Measurements from ENCODE around the gene CCL11. TPM values are rescaled to one million over a fixed set of nuclear protein-coding genes. Genes with fewer than 3 reads are reported as not detected.
"Not testable (repeated sequence)": the region's sequence is repeated elsewhere in the genome, so short reads cannot be mapped to it uniquely, and the experiment has no call there.

CCL11 gene
- total and polyA plus RNA-seq, 2 of the 13 experiments (the other 11 are each of a cell fraction or from before 2014, with no cell fraction given): not detected

GRCh38 chr17:34327580-34327979 lies 42.0 kb downstream of the CCL11 start:
- DNase-seq (ENCODE audit: low spot score); CTCF ChIA-PET (ENCODE audit: low intra/inter-chr PET ratio, low total read pairs); FAIRE-seq; in situ Hi-C loops (cut with HindIII; ENCODE audit: extremely low pct_ligation_motif_present, low pct_unique_long_range_greater_than_20kb); H3K9ac ChIP-seq (ENCODE audit: insufficient read depth, low read depth, low read length); POLR2A ChIA-PET; H2AFZ ChIP-seq (ENCODE audit: low read length); intact Hi-C loops (cut with micrococcal nuclease; ENCODE audit: unreplicated experiment); H3K27ac ChIP-seq (ENCODE audit: extremely low read length, insufficient read depth, low read length); H3K4me2 ChIP-seq (ENCODE audit: low read depth, low read length); H3K27me3 ChIP-seq (ENCODE audit: control insufficient read depth in 1 of 2, insufficient read depth in 2 of 2, low read length in 2 of 2); H3K4me1 ChIP-seq (ENCODE audit: insufficient read depth, low read length); BruUV-seq (replicated peaks); H4K20me1 ChIP-seq (ENCODE audit: insufficient read depth, low read length); ATAC-seq; H3K79me2 ChIP-seq (ENCODE audit: insufficient read depth, low read length); H3K9me3 ChIP-seq (ENCODE audit: low read length); H3K36me3 ChIP-seq (replicated peaks in 1 of 2; ENCODE audit: control insufficient read depth in 1 of 2, insufficient read depth in 2 of 2, low read length in 2 of 2); H3K4me3 ChIP-seq (replicated peaks in 1 of 3; ENCODE audit: insufficient read depth in 1 of 3, low read depth in 2 of 3, low read length in 3 of 3): not testable (repeated sequence)
- WGBS (ENCODE audit: low lambda C conversion rate): 1% methylated on average over 4 of the region's 4 CpGs

- CTCF ChIA-PET (ENCODE audit: low intra/inter-chr PET ratio, low total read pairs): no interaction called here
- Histone ChIP-seq H3K36me3 (replicated peaks in 1 of 2; ENCODE audit: control insufficient read depth in 1 of 2, insufficient read depth in 2 of 2, low read length in 2 of 2) (no peaks in the 10 kb centered on the region), H3K4me1 (ENCODE audit: insufficient read depth, low read length) (no peaks in the 10 kb centered on the region), H3K27ac (ENCODE audit: extremely low read length, insufficient read depth, low read length) (no peak overlapping the region), H3K79me2 (ENCODE audit: insufficient read depth, low read length) (no peaks in the 10 kb centered on the region), H3K27me3 (ENCODE audit: control insufficient read depth in 1 of 2, insufficient read depth in 2 of 2, low read length in 2 of 2) (no peaks in the 10 kb centered on the region), H3K4me3 (replicated peaks in 1 of 3; ENCODE audit: insufficient read depth in 1 of 3, low read depth in 2 of 3, low read length in 3 of 3) (no peak overlapping the region), H3K9ac (ENCODE audit: insufficient read depth, low read depth, low read length) (no peak overlapping the region), H3K9me3 (ENCODE audit: low read length) (no peaks in the 10 kb centered on the region), H4K20me1 (ENCODE audit: insufficient read depth, low read length) (no peaks in the 10 kb centered on the region), H2AFZ (ENCODE audit: low read length) (no peak overlapping the region), H3K4me2 (ENCODE audit: low read depth, low read length) (no peak overlapping the region)
- 0% methylated on average over 1 of the region's 1 CpG for WGBS (ENCODE audit: low lambda C conversion rate)
- in situ Hi-C loops (cut with HindIII; ENCODE audit: extremely low pct_ligation_motif_present, low pct_unique_long_range_greater_than_20kb): no loop called here
- no peak for ATAC-seq
- no TSS peak for BruUV-seq (replicated peaks)
- TF ChIP-seq CBX2 (IDR thresholded peaks at IDR 0.05; ENCODE audit: low read depth, low read length) (no peak), CBX2 (CRISPR knock-in tag; IDR thresholded peaks at IDR 0.05; ENCODE audit: low read depth) (no peak)
- TF ChIP-seq, protein P1, sequence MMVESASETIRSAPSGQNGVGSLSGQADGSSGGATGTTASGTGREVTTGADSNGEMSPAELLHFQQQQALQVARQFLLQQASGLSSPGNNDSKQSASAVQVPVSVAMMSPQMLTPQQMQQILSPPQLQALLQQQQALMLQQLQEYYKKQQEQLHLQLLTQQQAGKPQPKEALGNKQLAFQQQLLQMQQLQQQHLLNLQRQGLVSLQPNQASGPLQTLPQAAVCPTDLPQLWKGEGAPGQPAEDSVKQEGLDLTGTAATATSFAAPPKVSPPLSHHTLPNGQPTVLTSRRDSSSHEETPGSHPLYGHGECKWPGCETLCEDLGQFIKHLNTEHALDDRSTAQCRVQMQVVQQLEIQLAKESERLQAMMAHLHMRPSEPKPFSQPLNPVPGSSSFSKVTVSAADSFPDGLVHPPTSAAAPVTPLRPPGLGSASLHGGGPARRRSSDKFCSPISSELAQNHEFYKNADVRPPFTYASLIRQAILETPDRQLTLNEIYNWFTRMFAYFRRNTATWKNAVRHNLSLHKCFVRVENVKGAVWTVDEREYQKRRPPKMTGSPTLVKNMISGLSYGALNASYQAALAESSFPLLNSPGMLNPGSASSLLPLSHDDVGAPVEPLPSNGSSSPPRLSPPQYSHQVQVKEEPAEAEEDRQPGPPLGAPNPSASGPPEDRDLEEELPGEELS (CRISPR knock-in tag; IDR thresholded peaks at IDR 0.05): no peak
- no peak for FAIRE-seq
- intact Hi-C loops (cut with micrococcal nuclease; ENCODE audit: unreplicated experiment): no loop called here
- POLR2A ChIA-PET: no interaction called here
- DNase-seq (ENCODE audit: low spot score): no peak
These were observed 52.2 kb downstream of the CCL11 start for GRCh38 chr17:34337701-34338100.

Other genes with a start within 250 kb of the CCL11 start
- gene CCL2, start 30.5 kb upstream of the CCL11 start, total RNA-seq (2016; rRNA removed; fragmentation: Illumina TruSeq; extraction: Trizol): not detected in 2 replicates
- gene CCL2, start 30.5 kb upstream of the CCL11 start, polyA plus RNA-seq (2011; rRNA removed): not detected in 2 replicates
- not detected in 2 replicates for gene CCL7, start 15.5 kb upstream of the CCL11 start, total RNA-seq (2016; rRNA removed; fragmentation: Illumina TruSeq; extraction: Trizol)
- not detected in 2 replicates for gene CCL7, start 15.5 kb upstream of the CCL11 start, polyA plus RNA-seq (2011; rRNA removed)
- gene CCL8, start 33.7 kb downstream of the CCL11 start, total RNA-seq (2016; rRNA removed; fragmentation: Illumina TruSeq; extraction: Trizol): not detected in 2 replicates
- not detected in 2 replicates for gene CCL8, start 33.7 kb downstream of the CCL11 start, polyA plus RNA-seq (2011; rRNA removed)
- gene CCL13, start 70.7 kb downstream of the CCL11 start, total RNA-seq (2016; rRNA removed; fragmentation: Illumina TruSeq; extraction: Trizol): not detected in 2 replicates
- gene CCL13, start 70.7 kb downstream of the CCL11 start, polyA plus RNA-seq (2011; rRNA removed): not detected in 2 replicates
- not detected in 2 replicates for gene CCL1, start 77.5 kb downstream of the CCL11 start, total RNA-seq (2016; rRNA removed; fragmentation: Illumina TruSeq; extraction: Trizol)
- gene CCL1, start 77.5 kb downstream of the CCL11 start, polyA plus RNA-seq (2011; rRNA removed): not detected in 2 replicates